ENCODE results near the gene RPS6KC1. TPM values are rescaled to one million over a fixed set of nuclear protein-coding genes. Genes with fewer than 3 reads are reported as not detected.
"Not testable (repeated sequence)": the region's sequence is repeated elsewhere in the genome, so short reads cannot be mapped to it uniquely, and the experiment has no call there.

The RPS6KC1 gene
- total RNA-seq, 1 donor from 2014 or later: 5.6 TPM

DNA sequence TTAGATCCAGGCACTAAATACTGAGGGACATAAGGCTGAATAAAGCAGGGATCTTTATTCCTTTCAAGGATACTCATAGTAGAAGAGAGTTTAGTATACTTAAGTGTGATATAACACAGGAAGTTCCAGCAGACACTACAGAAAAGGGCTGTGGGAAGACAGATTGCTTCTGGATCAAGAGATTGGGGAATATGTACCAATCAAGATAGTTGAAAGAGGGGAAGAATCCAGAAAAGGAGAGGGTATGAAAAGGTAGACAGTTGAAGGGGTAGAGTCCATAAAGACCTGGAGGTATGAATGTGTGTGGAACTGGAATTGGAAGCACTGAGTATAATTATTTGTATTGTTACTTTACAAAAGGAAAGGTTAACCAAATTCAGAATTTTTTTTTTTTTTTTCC lies 2.4 kb downstream of the RPS6KC1 start:
- ATAC-seq: no peak
- DNase-seq (ENCODE audit: low spot score): no peak

GRCh38 chr1:213054142-213054541 lies 3.1 kb downstream of the RPS6KC1 start:
- ATAC-seq: no peak
- no peak for DNase-seq (ENCODE audit: low spot score)

- ATAC-seq: no peak
- DNase-seq (ENCODE audit: low spot score): no peak
Measured at GRCh38 chr1:213054733-213055591, 3.9 kb downstream of the RPS6KC1 start.

DNA sequence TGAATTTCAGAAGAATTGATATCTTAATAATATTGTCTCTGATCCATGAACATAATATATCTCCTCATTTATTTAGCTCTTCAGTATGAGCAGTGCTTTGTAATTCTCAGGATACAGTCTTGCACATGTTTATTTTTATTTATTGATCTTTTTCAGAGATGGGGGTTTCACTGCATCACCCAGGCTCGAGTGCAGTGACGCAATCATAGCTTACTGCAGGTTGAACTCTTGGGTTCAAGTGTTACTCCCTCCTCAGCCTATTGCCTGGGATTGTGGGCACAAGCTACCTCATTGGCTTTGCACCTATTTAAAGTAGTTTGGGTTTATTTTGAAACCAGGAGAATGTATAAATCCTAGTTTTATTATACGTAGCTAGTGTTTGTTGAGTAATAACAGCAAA lies 4.7 kb downstream of the RPS6KC1 start:
- ATAC-seq (no peak), DNase-seq (ENCODE audit: low spot score) (no peak)

- DNase-seq (ENCODE audit: low spot score): no peak
- ATAC-seq: no peak
Measured at GRCh38 chr1:213057264-213058059, 6.4 kb downstream of the RPS6KC1 start.

- DNase-seq (ENCODE audit: low spot score): no peak
- ATAC-seq: no peak
Measured at GRCh38 chr1:213060836-213061235, 9.8 kb downstream of the RPS6KC1 start.

GRCh38 chr1:213061263-213061662 lies 10.2 kb downstream of the RPS6KC1 start:
- DNase-seq (ENCODE audit: low spot score) (no peak), ATAC-seq (no peak)

- DNase-seq (ENCODE audit: low spot score) (no peak), ATAC-seq (no peak)
Measured at GRCh38 chr1:213065800-213066199, 14.8 kb downstream of the RPS6KC1 start.

GRCh38 chr1:213066363-213066762 lies 15.3 kb downstream of the RPS6KC1 start:
- no peak for DNase-seq (ENCODE audit: low spot score)
- no peak for ATAC-seq

DNA sequence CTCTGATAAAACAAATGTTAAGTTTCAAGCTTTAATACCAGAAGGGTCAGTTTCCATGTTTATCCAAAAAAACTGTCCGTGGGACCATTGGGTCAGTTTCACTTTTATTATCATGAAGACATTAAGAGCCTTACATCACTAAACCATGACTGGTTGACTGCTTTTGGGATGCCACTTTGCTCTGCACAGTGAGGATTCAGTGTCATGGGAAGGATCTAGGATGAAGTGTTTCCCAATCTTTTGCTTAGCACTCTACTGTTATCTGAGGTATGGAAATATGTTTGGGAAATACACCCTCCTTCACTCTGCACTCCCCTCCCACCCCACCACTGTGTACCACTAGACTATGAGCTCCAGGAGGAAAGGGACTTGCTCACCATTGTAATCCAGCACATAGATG lies 16.3 kb downstream of the RPS6KC1 start:
- DNase-seq (ENCODE audit: low spot score) (no peak), ATAC-seq (no peak)

GRCh38 chr1:213070406-213070805 lies 19.4 kb downstream of the RPS6KC1 start:
- DNase-seq (ENCODE audit: low spot score): no peak

DNA sequence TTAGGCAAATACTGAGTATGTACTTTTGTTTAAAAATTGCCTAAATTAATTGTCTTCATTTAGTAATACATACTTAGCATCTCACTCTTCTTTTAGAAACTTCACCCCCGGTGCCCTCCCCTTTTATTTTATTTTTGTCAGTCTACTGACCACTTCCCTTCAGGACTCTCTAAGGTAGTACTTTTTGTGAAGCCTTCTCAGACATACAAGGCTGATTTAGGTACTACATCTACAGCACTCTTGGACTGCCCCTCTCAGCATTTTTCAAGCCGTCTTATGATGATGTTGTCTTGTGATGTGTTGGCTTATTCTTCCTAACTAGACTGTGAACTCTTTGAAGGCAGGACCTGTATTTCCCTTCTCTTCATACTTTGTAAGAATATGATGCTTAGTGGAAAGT lies 24.7 kb downstream of the RPS6KC1 start:
- no peak for DNase-seq (ENCODE audit: low spot score)
- no peak for ATAC-seq

More at GRCh38 chr1:213070406-213070805, 19.4 kb downstream of the RPS6KC1 start:
- peak; percentile 94 for ATAC-seq

DNA sequence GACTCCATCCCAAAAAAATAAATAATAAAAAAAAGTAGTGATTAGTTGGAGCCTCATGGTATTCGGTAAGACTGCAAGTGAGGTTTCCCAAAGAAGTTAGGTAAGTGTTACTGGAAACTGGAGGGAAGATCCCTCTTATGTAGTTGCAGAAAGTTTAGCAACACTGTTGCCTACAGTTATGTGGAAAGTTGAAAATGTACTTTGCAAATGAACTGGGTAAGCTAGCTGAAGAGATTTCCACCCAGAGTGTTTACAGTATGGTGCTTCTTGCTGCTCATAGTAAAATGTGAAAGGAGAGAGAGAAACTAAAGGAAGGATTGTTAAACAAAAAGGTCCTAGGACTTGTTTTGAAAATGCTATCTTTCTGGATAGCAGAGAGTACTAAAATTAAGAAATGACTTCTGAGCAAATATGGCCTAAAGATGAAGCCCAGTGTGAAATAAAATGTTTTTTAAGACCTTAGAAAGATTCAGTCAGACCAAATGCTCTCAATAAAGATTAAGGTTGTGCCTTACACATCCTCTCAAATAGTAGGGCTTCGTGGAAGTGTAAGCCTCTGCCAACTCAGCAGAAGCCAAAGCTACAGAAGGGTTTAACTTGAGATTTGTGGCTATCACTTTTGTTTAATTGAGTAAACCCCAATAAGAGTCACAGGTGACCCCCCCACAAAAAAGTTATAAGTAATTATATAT lies 31.5 kb downstream of the RPS6KC1 start:
- no peak for ATAC-seq
- DNase-seq (ENCODE audit: low spot score): no peak

DNA sequence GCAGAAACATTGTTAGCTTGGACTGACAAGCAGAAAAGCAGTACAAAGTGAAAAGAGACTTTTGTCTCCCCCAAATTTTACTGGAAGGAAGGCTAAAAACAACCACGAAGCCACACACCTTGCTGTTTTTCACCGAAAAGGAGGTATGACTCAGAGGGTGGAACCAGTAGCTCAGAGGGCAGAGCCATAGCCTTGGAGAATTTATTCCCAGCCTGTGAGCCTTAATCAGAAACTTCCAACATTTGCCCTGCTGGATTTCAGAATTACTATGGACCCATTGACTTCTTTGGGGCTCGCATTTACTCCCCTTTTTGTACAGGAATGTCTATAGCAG lies 32.0 kb downstream of the RPS6KC1 start:
- no peak for DNase-seq (ENCODE audit: low spot score)
- no peak for ATAC-seq

GRCh38 chr1:213087911-213088310 lies 36.9 kb downstream of the RPS6KC1 start:
- no peak for DNase-seq (ENCODE audit: low spot score)

GRCh38 chr1:213089924-213090677 lies 39.1 kb downstream of the RPS6KC1 start:
- ATAC-seq (no peak), DNase-seq (ENCODE audit: low spot score) (no peak)

More at GRCh38 chr1:213087911-213088310, 36.9 kb downstream of the RPS6KC1 start:
- no peak for ATAC-seq

GRCh38 chr1:213094446-213094845 lies 43.4 kb downstream of the RPS6KC1 start:
- ATAC-seq (no peak), DNase-seq (ENCODE audit: low spot score) (no peak)

GRCh38 chr1:213095467-213095866 lies 44.4 kb downstream of the RPS6KC1 start:
- DNase-seq (ENCODE audit: low spot score) (no peak), ATAC-seq (no peak)

- DNase-seq (ENCODE audit: low spot score) (no peak), ATAC-seq (no peak)
Measured at GRCh38 chr1:213099682-213100399, 48.8 kb downstream of the RPS6KC1 start.

DNA sequence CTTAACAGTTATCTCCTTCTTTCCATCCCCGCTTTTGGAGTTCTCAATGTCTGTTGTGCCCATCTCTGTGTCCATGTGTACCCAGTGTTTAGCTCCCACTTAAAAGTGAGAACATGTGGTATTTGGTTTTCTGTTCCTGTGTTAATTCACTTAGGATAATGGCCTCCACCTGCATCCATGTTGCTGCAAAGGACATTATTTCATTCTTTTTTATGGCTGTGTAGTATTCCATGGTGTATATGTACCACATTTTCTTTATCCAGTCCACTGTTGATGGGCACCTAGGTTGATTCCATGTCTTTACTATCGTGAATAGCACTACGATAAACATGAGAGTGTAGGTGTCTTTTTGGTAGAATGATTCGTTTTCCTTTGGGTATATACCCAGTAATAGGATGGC lies 49.5 kb downstream of the RPS6KC1 start:
- ATAC-seq; DNase-seq (ENCODE audit: low spot score): not testable (repeated sequence)
